ENCODE results near the gene DCTN1. TPM values are rescaled to one million over a fixed set of nuclear protein-coding genes. Genes with fewer than 3 reads are reported as not detected.

Gene DCTN1
- total and polyA plus RNA-seq, 2 donors (not counting 3 experiments of a cell fraction or from before 2014, with no cell fraction given), result 130 to 170 TPM

DNA sequence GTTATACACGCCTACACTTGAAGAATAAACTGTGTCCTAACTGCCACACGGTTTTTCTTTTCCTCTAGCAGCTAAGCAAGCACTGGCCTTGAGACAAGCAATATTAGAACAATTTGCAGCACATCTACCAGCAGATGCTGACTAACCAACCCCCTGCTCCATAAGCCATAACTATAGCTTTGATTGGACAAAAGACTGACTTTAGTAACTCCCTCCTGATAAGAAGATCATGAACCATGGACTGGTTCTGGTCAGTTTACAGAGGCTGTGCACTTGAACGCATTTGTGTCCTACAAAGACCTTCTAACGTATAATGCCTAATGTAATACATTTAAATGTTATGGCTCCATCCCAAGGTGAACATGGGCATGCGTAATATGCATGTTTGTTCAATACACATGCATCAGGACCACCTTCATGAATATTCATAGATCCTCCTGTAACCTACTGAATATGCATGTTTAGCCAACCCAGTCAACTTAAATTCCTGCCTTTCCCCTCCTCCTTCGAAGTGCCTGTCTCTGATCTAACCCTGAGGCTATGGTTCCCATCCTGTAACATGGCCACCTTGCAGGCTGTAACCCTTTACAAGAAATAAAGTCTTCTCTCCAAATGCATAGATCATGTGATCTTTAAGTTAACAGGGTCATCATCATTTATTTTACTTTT, 63.4 kb downstream of the DCTN1 start:
- CTCF ChIA-PET, result interaction anchor here (1.1 kb wide), 1 partner anchor 19 kb away, joined by 3 read pairs; no protein-coding TSS in a partner anchor
- FAIRE-seq, result no peak
- H2AFZ ChIP-seq (ENCODE audit: low read depth, low read length), result no peak overlapping the region

More for the DNA sequence above, 63.4 kb downstream of the DCTN1 start:
- TF ChIP-seq MYC (IDR thresholded peaks at IDR 0.05; ENCODE audit: low read depth, low read length), result no peak
- no peak for TF ChIP-seq GATA2 (IDR thresholded peaks at IDR 0.05; ENCODE audit: insufficient read depth, insufficient read length, low read depth, low read length)
- TF ChIP-seq, protein P1, sequence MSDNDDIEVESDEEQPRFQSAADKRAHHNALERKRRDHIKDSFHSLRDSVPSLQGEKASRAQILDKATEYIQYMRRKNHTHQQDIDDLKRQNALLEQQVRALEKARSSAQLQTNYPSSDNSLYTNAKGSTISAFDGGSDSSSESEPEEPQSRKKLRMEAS (IDR thresholded peaks at IDR 0.05; ENCODE audit: insufficient read depth, insufficient read length), result no peak
- no peak for TF ChIP-seq POLR2A (IDR thresholded peaks at IDR 0.05; ENCODE audit: low read depth, low read length)
- no peak for TF ChIP-seq FOS (IDR thresholded peaks at IDR 0.05; ENCODE audit: borderline replicate concordance, insufficient read depth, low read length)
- no peak for TF ChIP-seq JUN (IDR thresholded peaks at IDR 0.05; ENCODE audit: borderline replicate concordance, insufficient read depth, insufficient read length, low read depth)
- TF ChIP-seq EZH2 (IDR thresholded peaks at IDR 0.05; ENCODE audit: borderline replicate concordance, low read depth, low read length, severe bottlenecking), result no peak
- TF ChIP-seq, protein P2, sequence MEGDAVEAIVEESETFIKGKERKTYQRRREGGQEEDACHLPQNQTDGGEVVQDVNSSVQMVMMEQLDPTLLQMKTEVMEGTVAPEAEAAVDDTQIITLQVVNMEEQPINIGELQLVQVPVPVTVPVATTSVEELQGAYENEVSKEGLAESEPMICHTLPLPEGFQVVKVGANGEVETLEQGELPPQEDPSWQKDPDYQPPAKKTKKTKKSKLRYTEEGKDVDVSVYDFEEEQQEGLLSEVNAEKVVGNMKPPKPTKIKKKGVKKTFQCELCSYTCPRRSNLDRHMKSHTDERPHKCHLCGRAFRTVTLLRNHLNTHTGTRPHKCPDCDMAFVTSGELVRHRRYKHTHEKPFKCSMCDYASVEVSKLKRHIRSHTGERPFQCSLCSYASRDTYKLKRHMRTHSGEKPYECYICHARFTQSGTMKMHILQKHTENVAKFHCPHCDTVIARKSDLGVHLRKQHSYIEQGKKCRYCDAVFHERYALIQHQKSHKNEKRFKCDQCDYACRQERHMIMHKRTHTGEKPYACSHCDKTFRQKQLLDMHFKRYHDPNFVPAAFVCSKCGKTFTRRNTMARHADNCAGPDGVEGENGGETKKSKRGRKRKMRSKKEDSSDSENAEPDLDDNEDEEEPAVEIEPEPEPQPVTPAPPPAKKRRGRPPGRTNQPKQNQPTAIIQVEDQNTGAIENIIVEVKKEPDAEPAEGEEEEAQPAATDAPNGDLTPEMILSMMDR (IDR thresholded peaks at IDR 0.05; ENCODE audit: extremely low read depth in 1 of 2, insufficient read depth in 1 of 2, low read depth in 1 of 2, low read length in 2 of 2), result no peak
- TF ChIP-seq POLR2AphosphoS5 (IDR thresholded peaks at IDR 0.05; ENCODE audit: insufficient read depth, low read depth, low read length), result no peak
- POLR2A ChIA-PET, result no interaction called here
- dilution Hi-C loops (cut with MboI; ENCODE audit: extremely low pct_ligation_motif_present, low sequenced_read_pairs), result no loop called here
- no peaks in the 10 kb centered on the region for H3K36me3 ChIP-seq (ENCODE audit: control insufficient read depth in 2 of 2, extremely low read depth in 1 of 2, insufficient read depth in 2 of 2, low read length in 2 of 2)
- H3K4me1 ChIP-seq (ENCODE audit: control insufficient read depth, extremely low read depth, insufficient read depth, low read length), result no peaks in the 10 kb centered on the region
- H3K27ac ChIP-seq (ENCODE audit: insufficient read depth, low read depth, low read length), result no peak overlapping the region
- no peaks in the 10 kb centered on the region for H3K9me1 ChIP-seq (replicated peaks; ENCODE audit: control insufficient read depth, extremely low read depth, insufficient read depth, low read length)
- H3K79me2 ChIP-seq (ENCODE audit: control insufficient read depth, insufficient read depth, low read length), result no peaks in the 10 kb centered on the region
- no peaks in the 10 kb centered on the region for H4K20me1 ChIP-seq (replicated peaks; ENCODE audit: control insufficient read depth, extremely low read depth, insufficient read depth, low read length)
- H3K27me3 ChIP-seq (ENCODE audit: control insufficient read depth in 2 of 2, insufficient read depth in 2 of 2, low read length in 2 of 2), result peaks cover 0 to under 1% of the 10 kb centered on the region in 2 experiments
- no TSS peak for BruUV-seq (replicated peaks)
- no peak overlapping the region for H3K4me2 ChIP-seq (ENCODE audit: insufficient read depth, low read length)
- intact Hi-C loops (cut with micrococcal nuclease), result no loop called here
- no peak overlapping the region for H3K4me3 ChIP-seq (replicated peaks in 1 of 3; ENCODE audit: insufficient read depth in 1 of 3, low read depth in 1 of 3, low read length in 3 of 3)
- no peaks in the 10 kb centered on the region for H3K9me3 ChIP-seq (replicated peaks; ENCODE audit: control insufficient read depth, insufficient read depth, low read length)
- DNase-seq (ENCODE audit: low read depth, low spot score), result no peak
- H3K9ac ChIP-seq (replicated peaks; ENCODE audit: extremely low read depth, insufficient read depth, low read length), result no peak overlapping the region
